ENCODE data around the gene GTF3C5.

GRCh38 chr9:133058550-133059320 is 27.9 kb downstream of the GTF3C5 start:
- TF ChIP-seq, protein P1, sequence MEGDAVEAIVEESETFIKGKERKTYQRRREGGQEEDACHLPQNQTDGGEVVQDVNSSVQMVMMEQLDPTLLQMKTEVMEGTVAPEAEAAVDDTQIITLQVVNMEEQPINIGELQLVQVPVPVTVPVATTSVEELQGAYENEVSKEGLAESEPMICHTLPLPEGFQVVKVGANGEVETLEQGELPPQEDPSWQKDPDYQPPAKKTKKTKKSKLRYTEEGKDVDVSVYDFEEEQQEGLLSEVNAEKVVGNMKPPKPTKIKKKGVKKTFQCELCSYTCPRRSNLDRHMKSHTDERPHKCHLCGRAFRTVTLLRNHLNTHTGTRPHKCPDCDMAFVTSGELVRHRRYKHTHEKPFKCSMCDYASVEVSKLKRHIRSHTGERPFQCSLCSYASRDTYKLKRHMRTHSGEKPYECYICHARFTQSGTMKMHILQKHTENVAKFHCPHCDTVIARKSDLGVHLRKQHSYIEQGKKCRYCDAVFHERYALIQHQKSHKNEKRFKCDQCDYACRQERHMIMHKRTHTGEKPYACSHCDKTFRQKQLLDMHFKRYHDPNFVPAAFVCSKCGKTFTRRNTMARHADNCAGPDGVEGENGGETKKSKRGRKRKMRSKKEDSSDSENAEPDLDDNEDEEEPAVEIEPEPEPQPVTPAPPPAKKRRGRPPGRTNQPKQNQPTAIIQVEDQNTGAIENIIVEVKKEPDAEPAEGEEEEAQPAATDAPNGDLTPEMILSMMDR (IDR thresholded peaks at IDR 0.05) = no peak
- no peak for TF ChIP-seq EZH2phosphoT487 (IDR thresholded peaks at IDR 0.05)
